Measurements from ENCODE around the gene KATNA1.

The KATNA1 gene

GRCh38 chr6:149608381-149608982, 40.0 kb downstream of the KATNA1 start:
- DNase-seq (ENCODE audit: low spot score) = no peak

- no peak for DNase-seq (ENCODE audit: low spot score)
Measured at GRCh38 chr6:149600508-149600907, 48.0 kb downstream of the KATNA1 start.

- no peak for DNase-seq (ENCODE audit: low spot score)
Measured at GRCh38 chr6:149593408-149593807, 55.1 kb downstream of the KATNA1 start.

GRCh38 chr6:149592983-149593382, 55.5 kb downstream of the KATNA1 start:
- no peak for DNase-seq (ENCODE audit: low spot score)

GRCh38 chr6:149586149-149586548, 62.4 kb downstream of the KATNA1 start:
- no peak for DNase-seq (ENCODE audit: low spot score)

- no peak for DNase-seq (ENCODE audit: low spot score)
Measured at GRCh38 chr6:149581349-149581748, 67.2 kb downstream of the KATNA1 start.

- no peak for DNase-seq (ENCODE audit: low spot score)
Measured at GRCh38 chr6:149580880-149581279, 67.6 kb downstream of the KATNA1 start.

GRCh38 chr6:149567945-149568585, 80.4 kb downstream of the KATNA1 start:
- DNase-seq (ENCODE audit: low spot score) = no peak

GRCh38 chr6:149567194-149567586, 81.3 kb downstream of the KATNA1 start:
- DNase-seq (ENCODE audit: low spot score) = no peak

GRCh38 chr6:149566410-149567193, 81.9 kb downstream of the KATNA1 start:
- DNase-seq (ENCODE audit: low spot score) = peak; percentile 32

- DNase-seq (ENCODE audit: low spot score) = peak; percentile 96
Measured at GRCh38 chr6:149565527-149566409, 82.7 kb downstream of the KATNA1 start, which contains the start of gene GINM1. Gene GINM1, plus strand, starts transcription at chr6:149566375. Its CDS starts 40 bp downstream, at chr6:149566415.

GRCh38 chr6:149563928-149564325, 84.6 kb downstream of the KATNA1 start:
- no peak for DNase-seq (ENCODE audit: low spot score)

GRCh38 chr6:149563203-149563927, 85.1 kb downstream of the KATNA1 start:
- DNase-seq (ENCODE audit: low spot score) = no peak

- DNase-seq (ENCODE audit: low spot score) = no peak
Measured at GRCh38 chr6:149560736-149561135, 87.8 kb downstream of the KATNA1 start.

- no peak for DNase-seq (ENCODE audit: low spot score)
Measured at GRCh38 chr6:149559389-149559788, 89.1 kb downstream of the KATNA1 start.

- no peak for DNase-seq (ENCODE audit: low spot score)
Measured at GRCh38 chr6:149558029-149558428, 90.5 kb downstream of the KATNA1 start.

- no peak for DNase-seq (ENCODE audit: low spot score)
Measured at GRCh38 chr6:149551920-149552319, 96.6 kb downstream of the KATNA1 start.

GRCh38 chr6:149545754-149546471, 102.6 kb downstream of the KATNA1 start, which contains the start of gene PPIL4:
Gene PPIL4, minus strand, starts transcription at chr6:149546043. Its CDS starts 38 bp downstream, at chr6:149546005.
- DNase-seq (ENCODE audit: low spot score) = peak; percentile 95

- peak; percentile 67 for DNase-seq (ENCODE audit: low spot score)
Measured at GRCh38 chr6:149545258-149545753, 103.2 kb downstream of the KATNA1 start.

Measured in hematopoietic multipotent progenitor cell treated with erythropoietin and hydrocortisone succinate and interleukin-3 and kit ligand, for 17 days (in vitro differentiated cells).